ENCODE data around the gene BIK.

GRCh38 chr22:43154887-43155536 is 44.5 kb downstream of the BIK start:
- TF ChIP-seq, protein P1, sequence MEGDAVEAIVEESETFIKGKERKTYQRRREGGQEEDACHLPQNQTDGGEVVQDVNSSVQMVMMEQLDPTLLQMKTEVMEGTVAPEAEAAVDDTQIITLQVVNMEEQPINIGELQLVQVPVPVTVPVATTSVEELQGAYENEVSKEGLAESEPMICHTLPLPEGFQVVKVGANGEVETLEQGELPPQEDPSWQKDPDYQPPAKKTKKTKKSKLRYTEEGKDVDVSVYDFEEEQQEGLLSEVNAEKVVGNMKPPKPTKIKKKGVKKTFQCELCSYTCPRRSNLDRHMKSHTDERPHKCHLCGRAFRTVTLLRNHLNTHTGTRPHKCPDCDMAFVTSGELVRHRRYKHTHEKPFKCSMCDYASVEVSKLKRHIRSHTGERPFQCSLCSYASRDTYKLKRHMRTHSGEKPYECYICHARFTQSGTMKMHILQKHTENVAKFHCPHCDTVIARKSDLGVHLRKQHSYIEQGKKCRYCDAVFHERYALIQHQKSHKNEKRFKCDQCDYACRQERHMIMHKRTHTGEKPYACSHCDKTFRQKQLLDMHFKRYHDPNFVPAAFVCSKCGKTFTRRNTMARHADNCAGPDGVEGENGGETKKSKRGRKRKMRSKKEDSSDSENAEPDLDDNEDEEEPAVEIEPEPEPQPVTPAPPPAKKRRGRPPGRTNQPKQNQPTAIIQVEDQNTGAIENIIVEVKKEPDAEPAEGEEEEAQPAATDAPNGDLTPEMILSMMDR (IDR thresholded peaks at IDR 0.05; ENCODE audit: low read length): no peak
- TF ChIP-seq EZH2phosphoT487 (IDR thresholded peaks at IDR 0.05; ENCODE audit: low read length): no peak

Measured in MM.1S (cell line).